ENCODE data around the gene CLCA4. TPM values are rescaled to one million over a fixed set of nuclear protein-coding genes. Genes with fewer than 3 reads are reported as not detected.

The CLCA4 gene
- total RNA-seq, 1 experiment from 2014 or later: 0.08 TPM

DNA sequence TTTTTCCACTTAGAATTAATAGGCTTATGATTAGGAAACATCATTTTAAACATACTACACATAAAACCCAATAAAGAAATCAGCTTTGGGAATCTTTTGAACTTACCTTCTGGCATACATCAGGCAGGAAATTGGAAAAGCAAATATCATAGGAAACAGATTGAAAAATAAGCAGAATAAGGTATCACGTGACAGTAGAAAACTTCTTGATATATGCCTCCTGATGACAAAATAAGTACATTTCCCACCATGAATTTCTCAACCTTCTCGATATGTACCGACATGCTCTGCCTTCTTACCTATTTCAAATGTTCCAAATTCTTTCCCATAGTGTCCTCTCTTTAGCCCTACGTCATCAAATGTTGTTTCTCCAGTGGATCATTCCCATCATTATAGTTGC is 72.4 kb downstream of the CLCA4 start:
- no TSS peak for BruUV-seq (replicated peaks)
- Histone ChIP-seq H3K36me3 (ENCODE audit: control insufficient read depth, insufficient read depth, low read length) (no peaks in the 10 kb centered on the region), H3K9me3 (ENCODE audit: control insufficient read depth, insufficient read depth, low read depth, low read length) (no peaks in the 10 kb centered on the region), H3K27me3 (ENCODE audit: control insufficient read depth, insufficient read depth, low read length) (peaks cover 13% of the 10 kb centered on the region), H3K4me1 (ENCODE audit: control insufficient read depth, insufficient read depth, low read length) (no peaks in the 10 kb centered on the region), H3K4me3 (ENCODE audit: low read depth in 2 of 2, low read length in 2 of 2) (no peak overlapping the region), H3K27ac (ENCODE audit: low read length) (no peak overlapping the region)
- POLR2A ChIA-PET: no interaction called here
- CTCF ChIA-PET: no interaction called here
- ATAC-seq: no peak
- DNase-seq (ENCODE audit: low read depth, low spot score): no peak
- intact Hi-C loops (cut with micrococcal nuclease; ENCODE audit: unreplicated experiment) (no loop called here), in situ Hi-C loops (cut with HindIII; ENCODE audit: low pct_unique_long_range_greater_than_20kb, low sequenced_read_pairs) (no loop called here)
- no peak for TF ChIP-seq CTCF (IDR thresholded peaks at IDR 0.05)
- TF ChIP-seq TCF7L2 (IDR thresholded peaks at IDR 0.05; ENCODE audit: low read depth, low read length): no peak
- no peak for TF ChIP-seq REST (IDR thresholded peaks at IDR 0.05; ENCODE audit: insufficient read depth in 1 of 2, low read depth in 2 of 2, low read length in 1 of 2)
- TF ChIP-seq POLR2AphosphoS5 (IDR thresholded peaks at IDR 0.05; ENCODE audit: low read depth, low read length): no peak
- no peak for TF ChIP-seq SIN3A (IDR thresholded peaks at IDR 0.05; ENCODE audit: borderline replicate concordance, insufficient read depth, low read depth, low read length)

- POLR2A ChIA-PET: no interaction called here
- ATAC-seq: no peak
Observed at GRCh38 chr1:86621286-86621685, 74.4 kb downstream of the CLCA4 start.

More at GRCh38 chr1:86621286-86621685, 74.4 kb downstream of the CLCA4 start:
- in situ Hi-C loops (cut with HindIII; ENCODE audit: low pct_unique_long_range_greater_than_20kb, low sequenced_read_pairs): no loop called here
- TF ChIP-seq SIN3A (IDR thresholded peaks at IDR 0.05; ENCODE audit: borderline replicate concordance, insufficient read depth, low read depth, low read length) (no peak), POLR2AphosphoS5 (IDR thresholded peaks at IDR 0.05; ENCODE audit: low read depth, low read length) (no peak), TCF7L2 (IDR thresholded peaks at IDR 0.05; ENCODE audit: low read depth, low read length) (no peak), CTCF (IDR thresholded peaks at IDR 0.05) (no peak)
- DNase-seq (ENCODE audit: low read depth, low spot score): no peak
- no peaks in the 10 kb centered on the region for H3K4me1 ChIP-seq (ENCODE audit: control insufficient read depth, insufficient read depth, low read length)
- peaks cover 13% of the 10 kb centered on the region for H3K27me3 ChIP-seq (ENCODE audit: control insufficient read depth, insufficient read depth, low read length)
- intact Hi-C loops (cut with micrococcal nuclease; ENCODE audit: unreplicated experiment): no loop called here
- no peaks in the 10 kb centered on the region for H3K9me3 ChIP-seq (ENCODE audit: control insufficient read depth, insufficient read depth, low read depth, low read length)
- no peaks in the 10 kb centered on the region for H3K36me3 ChIP-seq (ENCODE audit: control insufficient read depth, insufficient read depth, low read length)
- CTCF ChIA-PET: no interaction called here
- no TSS peak for BruUV-seq (replicated peaks)
- no peak overlapping the region for H3K4me3 ChIP-seq (ENCODE audit: low read depth in 2 of 2, low read length in 2 of 2)
- no peak overlapping the region for H3K27ac ChIP-seq (ENCODE audit: low read length)

Other genes with a start within 250 kb of the CLCA4 start
- gene ODF2L, start 150.8 kb upstream of the CLCA4 start, total RNA-seq (2021; ENCODE audit: unreplicated experiment): 88.2 TPM
- gene CLCA2, start 122.9 kb upstream of the CLCA4 start, total RNA-seq (2021; ENCODE audit: unreplicated experiment): not detected
- gene CLCA1, start 78.2 kb upstream of the CLCA4 start, total RNA-seq (2021; ENCODE audit: unreplicated experiment): 0.08 TPM
- gene SH3GLB1, start 157.5 kb downstream of the CLCA4 start, total RNA-seq (2021; ENCODE audit: unreplicated experiment): 94.3 TPM